Amygdala (tissue), 56 donors: ENCODE measurements around the gene LMTK2.

ENCODE experiments used
- DNase-seq, 56 donors: peaks; one replicate each; lab custom pipeline; 2025; lab: John Stamatoyannopoulos, UW

Gene LMTK2

DNA sequence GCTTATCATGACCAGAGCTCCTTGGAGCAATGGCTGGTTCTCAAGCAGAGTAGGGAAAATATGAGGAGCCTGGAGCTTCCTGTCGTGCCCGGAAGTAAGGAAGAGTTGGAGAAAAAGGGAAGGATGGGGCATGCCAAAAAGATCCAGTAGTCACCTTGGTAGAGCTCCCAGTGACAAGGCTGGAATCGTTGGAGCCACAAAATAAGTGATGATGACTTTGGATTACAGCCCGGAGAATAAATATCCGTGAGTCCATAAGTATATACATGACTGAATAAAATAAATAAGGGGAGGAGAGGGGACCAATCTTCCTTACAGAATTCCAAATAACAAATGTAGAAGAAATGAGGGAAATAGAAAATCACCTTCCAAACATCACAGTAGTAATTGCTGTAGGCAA lies 29.3 kb downstream of the LMTK2 start:
- DNase-seq: no peak

DNA sequence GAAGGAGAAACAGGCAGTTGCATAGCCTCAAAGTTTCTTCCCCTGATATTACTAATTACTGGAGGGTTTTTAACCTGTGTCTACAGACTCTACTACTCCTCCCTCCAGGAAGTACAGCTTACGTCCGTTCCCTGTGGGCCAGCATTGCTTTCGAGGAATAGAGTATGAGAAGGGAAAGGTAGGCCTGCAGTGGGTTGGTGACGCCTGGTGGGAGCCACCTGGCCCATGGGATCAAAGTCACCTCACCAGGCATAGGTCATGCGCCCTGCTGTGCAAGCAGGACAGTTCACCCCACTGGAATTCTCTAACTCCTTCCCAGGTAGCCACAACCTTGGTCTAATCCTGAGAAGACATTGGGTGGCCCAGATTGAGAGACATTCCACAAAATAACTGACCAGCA lies 29.8 kb downstream of the LMTK2 start:
- DNase-seq: no peak

DNA sequence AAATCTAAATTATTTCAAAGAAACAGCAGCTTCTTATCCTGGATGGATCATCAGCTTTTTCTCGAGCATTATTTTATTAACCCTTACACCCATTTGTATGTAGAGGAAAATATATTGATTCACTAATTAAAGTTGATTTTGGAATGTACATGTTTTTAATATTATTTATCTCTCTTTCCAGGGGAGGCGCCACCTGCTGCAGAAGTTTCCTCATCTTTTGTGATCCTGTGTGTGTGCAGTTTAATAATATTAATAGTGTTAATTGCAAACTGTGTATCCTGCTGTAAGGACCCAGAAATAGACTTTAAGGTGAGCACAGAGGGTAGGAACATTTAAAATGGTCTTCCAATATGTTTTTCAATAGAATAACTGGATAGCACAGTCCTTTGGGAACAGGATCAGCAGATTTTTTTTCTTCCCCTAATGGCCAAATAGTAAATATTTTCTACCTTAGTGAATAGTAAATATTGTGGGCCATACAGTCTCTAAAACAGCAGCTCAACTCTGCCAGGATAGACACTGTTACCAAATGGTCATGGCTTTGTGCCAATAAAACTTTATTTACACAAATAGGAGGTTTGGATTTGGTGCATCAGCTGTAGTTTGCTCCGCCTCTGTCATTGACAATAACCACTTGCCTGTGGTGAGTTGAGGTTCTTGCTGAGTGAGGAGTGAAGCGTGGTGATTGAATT lies 30.6 kb downstream of the LMTK2 start:
- DNase-seq: no peak

DNA sequence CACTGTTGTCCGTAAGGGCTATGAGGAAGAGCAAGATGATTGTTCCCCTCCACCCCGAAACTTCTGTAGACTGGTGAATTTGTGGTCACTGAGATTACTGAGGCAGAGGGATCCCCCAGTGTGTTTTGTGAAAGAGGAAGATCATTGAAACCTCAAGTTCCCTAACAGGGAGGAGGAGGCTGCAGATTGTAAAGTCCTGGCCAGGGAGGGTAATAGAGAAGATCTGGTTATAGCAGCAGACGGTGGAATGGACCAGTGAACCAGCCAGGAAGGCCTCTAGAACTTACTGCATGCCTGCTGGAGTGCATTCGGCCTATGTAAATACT lies 31.1 kb downstream of the LMTK2 start:
- DNase-seq: peak in 5 of 56 donors; percentile 13 to 57 (median 28)

- DNase-seq: no peak
Measured at GRCh38 chr7:98138672-98139071, 32.0 kb downstream of the LMTK2 start.

- no peak for DNase-seq
Measured at GRCh38 chr7:98142658-98143057, 36.0 kb downstream of the LMTK2 start.

DNA sequence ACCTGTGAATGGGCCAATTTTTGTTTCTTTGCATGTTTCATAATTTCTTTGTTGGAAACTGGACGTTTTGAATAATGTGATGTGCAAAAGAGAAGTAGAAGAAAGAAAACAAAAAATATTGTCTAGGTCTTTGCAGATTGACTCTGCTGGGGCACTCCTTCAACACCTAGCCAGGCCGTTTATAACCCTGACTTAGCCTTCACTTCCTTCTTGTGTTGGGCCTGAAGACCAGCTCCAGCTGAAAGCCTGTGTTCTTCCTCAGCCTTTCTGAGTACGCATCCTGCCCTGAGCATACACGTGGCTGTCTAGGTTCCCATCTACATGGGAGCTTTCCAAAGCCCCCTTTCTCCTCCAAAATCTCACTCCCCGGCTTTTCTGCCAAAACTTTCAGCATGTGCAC lies 41.9 kb downstream of the LMTK2 start:
- DNase-seq: no peak

GRCh38 chr7:98149116-98149692 lies 42.5 kb downstream of the LMTK2 start:
- no peak for DNase-seq

GRCh38 chr7:98151884-98152283 lies 45.2 kb downstream of the LMTK2 start:
- DNase-seq: no peak

- DNase-seq: no peak
Measured at GRCh38 chr7:98156700-98157099, 50.0 kb downstream of the LMTK2 start.

GRCh38 chr7:98157761-98158160 lies 51.1 kb downstream of the LMTK2 start:
- DNase-seq: no peak

GRCh38 chr7:98162758-98163157 lies 56.1 kb downstream of the LMTK2 start:
- DNase-seq: no peak

DNA sequence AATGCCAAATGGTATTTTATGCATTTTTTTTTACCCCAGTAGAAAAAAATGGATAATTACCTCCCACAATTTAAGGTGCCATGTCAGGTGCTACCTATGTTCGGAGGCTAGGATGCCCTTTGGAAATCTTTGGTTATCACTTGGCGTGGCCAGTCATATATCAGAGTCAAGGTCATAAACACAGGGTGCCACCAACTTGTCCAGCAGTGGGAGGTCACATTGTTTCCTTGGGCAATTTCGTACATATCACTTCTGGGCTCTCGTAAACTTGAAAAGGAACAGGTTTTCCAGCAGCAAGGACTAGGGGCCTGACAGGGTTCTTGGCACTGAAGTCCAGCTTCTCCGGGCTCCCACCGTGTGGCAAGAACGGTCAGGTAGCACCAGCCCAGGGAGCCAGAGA lies 56.6 kb downstream of the LMTK2 start:
- DNase-seq: no peak

DNA sequence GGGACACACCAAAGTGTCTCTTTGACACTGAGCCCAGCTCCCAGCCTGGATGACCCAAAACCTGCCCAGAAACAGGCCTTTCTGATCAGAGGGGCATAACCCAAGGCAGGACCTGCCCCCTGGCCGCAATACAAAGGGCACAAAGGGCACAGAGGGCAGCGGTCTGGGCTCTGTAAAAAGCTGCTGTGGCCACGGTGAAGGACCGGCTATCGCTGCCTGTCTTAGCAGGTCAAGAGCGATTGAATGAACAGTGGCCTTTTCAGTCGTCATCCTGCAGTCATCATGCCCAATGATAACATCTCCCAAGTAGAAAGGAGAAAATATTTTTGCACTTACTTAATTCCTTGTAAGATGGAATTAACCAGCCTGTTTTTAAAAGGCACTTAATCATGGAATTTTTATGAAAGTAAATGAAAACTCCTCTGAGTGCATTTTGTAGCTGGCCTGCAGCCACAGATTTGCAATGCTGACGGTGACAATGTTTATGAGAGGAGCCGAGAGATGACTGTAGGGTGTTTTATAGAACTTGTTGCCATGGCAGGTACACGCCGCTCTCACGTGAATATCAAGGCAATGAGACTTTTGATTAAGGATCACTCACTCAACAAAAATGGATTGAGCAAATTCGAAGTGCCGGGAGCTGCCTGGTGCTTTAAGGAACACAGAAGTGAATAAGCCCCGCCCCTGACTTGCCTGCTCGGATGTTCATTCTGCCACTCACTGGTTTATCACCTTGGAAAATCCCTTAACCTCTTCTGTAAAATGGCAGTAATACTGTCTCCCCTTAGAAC lies 57.2 kb downstream of the LMTK2 start:
- peak in 5 of 56 donors; percentile 7 to 43 (median 24) for DNase-seq

DNA sequence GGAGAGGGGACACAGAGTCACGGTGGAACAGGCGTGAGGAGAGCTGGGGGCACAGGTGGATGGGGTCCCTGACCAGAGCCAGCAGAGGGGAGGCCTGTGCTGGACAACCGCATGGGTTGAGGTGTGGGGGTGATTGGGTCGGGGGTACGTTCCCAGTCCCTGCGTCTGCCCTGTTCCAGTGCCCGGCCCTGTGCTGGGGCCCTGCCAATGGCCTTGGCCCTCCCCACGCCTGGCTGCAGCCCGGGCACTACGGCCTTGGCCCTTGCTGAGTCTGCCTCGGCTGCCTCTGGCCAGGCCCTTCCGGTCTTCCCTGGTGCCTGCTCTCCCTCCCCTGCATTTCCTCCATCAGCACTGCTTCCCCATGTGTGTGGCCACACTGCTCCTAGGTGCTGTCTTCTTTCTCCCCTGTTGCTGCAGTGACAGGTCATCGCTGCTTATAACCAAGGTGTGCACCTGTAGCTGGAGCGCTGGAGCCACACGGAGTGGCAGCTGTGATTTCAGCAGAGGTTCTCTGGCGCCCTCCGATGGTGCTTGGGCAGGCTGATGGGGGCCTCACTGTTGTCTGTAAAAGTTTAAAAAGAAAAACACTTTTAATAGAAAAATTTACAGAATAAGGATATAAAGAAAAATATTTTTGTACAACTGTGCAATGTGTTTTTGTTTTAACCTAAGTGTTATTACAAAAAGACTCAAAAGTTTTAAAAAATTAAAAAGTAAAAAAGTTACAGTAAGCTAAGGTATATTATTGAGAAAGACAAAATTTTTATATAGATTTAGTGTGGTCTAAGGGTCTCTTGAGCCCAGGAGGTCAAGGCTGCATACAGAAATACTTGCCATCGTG lies 59.4 kb downstream of the LMTK2 start:
- DNase-seq: peak in 20 of 56 donors; percentile 8 to 63 (median 34)

DNA sequence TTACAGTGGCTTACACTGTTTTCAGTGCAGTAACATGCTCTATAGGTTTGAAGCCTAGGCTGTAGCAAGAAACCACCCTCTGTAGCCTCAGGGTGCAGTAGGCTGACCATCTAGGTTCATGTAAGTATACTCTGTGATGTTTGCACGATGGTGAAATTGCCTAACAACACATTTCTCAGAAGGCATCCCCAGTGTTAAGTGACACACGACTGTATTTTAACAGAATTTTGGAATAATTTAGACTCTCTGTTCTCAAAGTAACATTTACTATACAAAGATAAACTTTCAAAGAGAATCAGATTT lies 60.0 kb downstream of the LMTK2 start:
- DNase-seq: no peak

- DNase-seq: no peak
Measured at GRCh38 chr7:98167653-98168052, 61.0 kb downstream of the LMTK2 start.

GRCh38 chr7:98168181-98168903 lies 61.7 kb downstream of the LMTK2 start:
- DNase-seq: peak in 37 of 56 donors; percentile 9 to 70 (median 35)

GRCh38 chr7:98168904-98169621 lies 62.4 kb downstream of the LMTK2 start:
- no peak for DNase-seq

GRCh38 chr7:98170966-98171365 lies 64.3 kb downstream of the LMTK2 start:
- DNase-seq: peak in 5 of 56 donors; percentile 22 to 52 (median 27)
